Posterior cingulate gyrus (tissue), 11 donors: Measurements from ENCODE around the gene EPB41L5.
"Not testable (repeated sequence)": the region's sequence is repeated elsewhere in the genome, so short reads cannot be mapped to it uniquely, and the experiment has no call there.

Source experiments
- DNase-seq, 10 donors: peaks; one replicate each; pipeline versions ENCODE4 v3.0.0 to v3.0.0-alpha.2; 2020 to 2021; ENCODE audit warnings: mixed read lengths in 3 of 10
- intact Hi-C: fragments of 100-400 bp; cut with DNase I; formaldehyde crosslinking; loops from one replicate; pipeline ENCODE4 v1.15.1; 2023

EPB41L5 gene

DNA sequence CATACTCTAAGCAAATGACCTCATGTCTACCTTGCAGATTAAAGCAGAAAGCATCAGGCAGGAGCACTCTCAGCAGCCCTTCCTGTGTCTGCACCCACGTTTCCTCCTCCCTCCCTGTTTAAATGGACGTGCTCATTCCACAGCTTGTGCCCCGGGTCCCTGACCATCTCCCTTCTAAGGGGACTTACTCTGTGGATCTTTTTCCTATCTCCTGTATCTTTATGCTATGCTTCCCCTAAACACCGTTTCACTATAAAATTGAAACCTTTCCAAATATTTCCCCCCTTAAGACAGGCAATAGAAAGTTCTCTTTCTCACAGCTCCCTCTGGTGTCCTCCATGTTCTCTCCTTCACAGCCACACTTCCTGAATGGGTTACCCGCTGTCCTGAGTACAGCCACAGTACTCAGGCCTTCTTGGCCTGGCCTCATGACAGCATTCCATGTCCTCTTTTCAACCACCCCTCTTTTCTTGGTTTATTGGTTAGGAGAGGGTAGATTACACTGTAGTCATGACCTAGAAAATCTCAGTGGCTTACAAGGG lies 169.2 kb downstream of the EPB41L5 start:
- DNase-seq = no peak
- intact Hi-C loops = no loop called here

DNA sequence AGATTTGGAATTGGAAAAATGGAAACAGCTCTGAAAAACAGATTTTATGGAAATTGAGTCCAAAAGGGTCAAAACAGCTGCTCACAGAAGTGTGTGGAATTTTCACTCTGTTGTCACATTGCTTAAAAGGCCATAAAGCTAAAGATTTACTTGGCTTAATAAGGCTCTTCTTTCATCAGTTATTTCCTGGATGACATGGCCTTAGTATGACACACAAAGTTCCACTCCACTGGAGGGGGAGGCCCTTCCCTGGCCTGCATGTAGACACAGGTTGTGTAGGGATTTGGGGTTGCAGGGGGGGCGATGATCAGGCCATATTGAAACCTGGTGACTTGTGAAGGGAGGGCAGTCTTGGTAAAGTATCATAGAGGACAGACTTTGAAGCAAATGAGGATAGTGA lies 176.3 kb downstream of the EPB41L5 start:
- DNase-seq = no peak
- intact Hi-C loops = no loop called here

GRCh38 chr2:120192280-120192679 lies 179.4 kb downstream of the EPB41L5 start:
- intact Hi-C loops = no loop called here
- DNase-seq = no peak

DNA sequence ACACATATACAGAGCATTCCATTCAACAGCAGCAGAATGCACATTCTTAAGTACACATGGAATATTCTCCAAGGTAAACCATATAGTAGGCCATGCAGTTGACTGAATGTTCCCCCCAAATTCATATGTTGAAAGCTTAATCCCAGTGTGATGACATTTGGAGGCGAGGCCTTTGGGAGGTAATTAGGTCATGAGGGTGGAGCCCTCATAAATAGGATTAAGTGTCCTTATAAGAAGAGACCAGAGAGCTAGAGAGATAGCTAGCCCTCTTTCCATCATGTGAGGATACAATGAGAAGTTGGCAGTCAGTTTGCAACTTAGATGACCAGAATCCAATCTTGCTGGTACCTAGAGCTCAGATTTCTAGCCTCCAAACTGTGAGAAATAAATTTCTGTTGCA lies 182.7 kb downstream of the EPB41L5 start:
- intact Hi-C loops = no loop called here
- no peak for DNase-seq

GRCh38 chr2:120199817-120200459 lies 187.1 kb downstream of the EPB41L5 start:
- peak in 1 of 10 donors; percentile 55 for DNase-seq

DNA sequence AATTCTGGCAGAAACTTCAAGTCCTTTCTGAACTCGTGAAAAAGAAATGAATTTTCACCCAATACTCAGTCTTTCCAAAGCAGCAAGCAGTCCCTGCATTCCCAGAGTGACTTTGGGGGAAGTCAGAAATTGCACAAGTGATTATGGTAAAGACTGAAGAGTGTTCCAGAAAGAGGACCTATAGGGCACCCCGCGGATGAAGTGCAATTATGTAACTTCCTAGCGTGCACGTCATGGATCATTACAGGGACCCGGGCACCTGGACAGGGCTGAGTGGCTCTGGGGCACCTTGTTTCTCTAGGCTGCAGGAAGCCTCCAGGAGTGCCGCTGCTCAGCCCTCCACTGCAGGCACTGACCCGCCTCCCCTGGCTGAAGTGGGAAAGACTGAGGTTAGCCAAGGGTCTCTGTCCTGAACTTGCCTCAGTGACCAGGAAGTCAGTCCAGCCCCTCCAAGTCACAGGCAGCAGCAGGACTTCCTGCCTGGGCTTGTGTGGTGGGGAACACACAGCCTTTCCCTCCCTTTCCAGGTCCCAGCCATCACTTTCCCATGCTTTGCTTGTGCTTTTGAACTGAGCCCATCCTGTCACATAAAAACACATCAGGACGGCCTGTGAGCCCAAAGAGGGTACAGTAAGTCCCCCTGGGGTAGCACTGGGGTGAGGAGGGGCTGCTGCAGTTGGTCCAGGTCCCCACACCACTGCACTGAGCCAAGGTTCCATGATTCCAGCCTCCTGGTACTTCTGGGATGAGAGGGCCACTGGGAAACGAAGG lies 190.6 kb downstream of the EPB41L5 start:
- peak in 1 of 10 donors; percentile 79 for DNase-seq
- intact Hi-C loops = no loop called here

More at GRCh38 chr2:120199817-120200459, 187.1 kb downstream of the EPB41L5 start:
- intact Hi-C loops = not testable (repeated sequence)

GRCh38 chr2:120204022-120204405 lies 191.1 kb downstream of the EPB41L5 start:
- peak in 2 of 10 donors; percentile 19 to 53 for DNase-seq

DNA sequence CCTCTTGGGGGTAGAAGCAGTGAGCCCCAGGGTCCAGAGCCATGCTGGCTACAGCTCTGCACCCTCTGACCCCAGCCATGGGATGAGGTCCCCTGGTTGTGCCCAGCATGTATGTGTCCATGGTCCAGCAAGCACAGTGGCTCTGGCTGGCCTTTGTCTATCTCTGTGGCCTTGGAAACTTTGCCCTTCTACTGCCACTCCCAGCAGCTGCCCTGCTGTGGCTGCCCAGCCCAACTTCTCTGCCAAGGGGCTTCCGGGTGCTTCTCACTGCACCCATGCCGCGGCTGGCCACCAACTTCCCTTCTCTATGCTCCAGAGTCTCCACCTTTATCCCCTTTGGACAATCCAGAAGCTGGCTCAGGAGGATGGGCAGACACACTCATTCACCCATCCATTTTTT lies 191.5 kb downstream of the EPB41L5 start:
- DNase-seq = peak in 2 of 10 donors; percentile 19 to 35
- intact Hi-C loops = no loop called here

More at GRCh38 chr2:120204022-120204405, 191.1 kb downstream of the EPB41L5 start:
- intact Hi-C loops = no loop called here

DNA sequence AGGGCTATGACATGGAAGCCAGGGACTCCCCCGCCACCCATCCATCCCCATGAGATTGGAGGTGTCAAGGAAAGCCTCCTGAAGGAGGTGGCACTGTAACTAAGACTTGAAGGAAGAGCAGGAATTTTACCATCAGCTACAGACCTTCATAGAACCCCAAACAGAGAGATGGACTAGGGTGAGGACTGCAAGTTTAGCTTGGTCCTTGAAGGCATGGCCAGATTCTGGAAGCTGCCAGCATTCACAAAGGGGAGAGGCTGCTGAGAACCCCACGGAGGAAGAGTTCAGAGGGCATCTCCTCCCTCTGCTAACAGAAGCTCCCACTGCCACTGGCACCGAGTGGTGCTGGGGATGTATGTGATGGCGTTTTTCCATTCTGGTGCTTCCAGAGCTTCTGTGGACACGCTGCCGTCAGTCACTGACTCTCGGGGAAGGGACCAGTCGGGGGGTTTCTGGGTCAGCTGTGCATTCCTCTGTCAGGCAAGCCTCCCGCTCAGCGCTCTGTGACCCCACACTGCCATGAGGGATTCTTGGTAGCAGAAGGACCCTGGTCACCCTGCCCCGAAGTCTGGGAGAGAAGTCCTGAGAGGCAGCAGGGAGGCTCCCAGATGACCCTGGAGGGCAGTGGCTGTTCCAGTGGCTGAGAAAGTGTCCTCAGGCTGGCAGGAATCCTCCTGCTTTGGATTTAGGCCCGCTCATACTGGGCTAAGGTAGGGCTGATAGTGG lies 192.2 kb downstream of the EPB41L5 start:
- DNase-seq = peak in 2 of 10 donors; percentile 62 to 72
- intact Hi-C loops = no loop called here

GRCh38 chr2:120206022-120206581 lies 193.2 kb downstream of the EPB41L5 start:
- intact Hi-C loops = no loop called here

DNA sequence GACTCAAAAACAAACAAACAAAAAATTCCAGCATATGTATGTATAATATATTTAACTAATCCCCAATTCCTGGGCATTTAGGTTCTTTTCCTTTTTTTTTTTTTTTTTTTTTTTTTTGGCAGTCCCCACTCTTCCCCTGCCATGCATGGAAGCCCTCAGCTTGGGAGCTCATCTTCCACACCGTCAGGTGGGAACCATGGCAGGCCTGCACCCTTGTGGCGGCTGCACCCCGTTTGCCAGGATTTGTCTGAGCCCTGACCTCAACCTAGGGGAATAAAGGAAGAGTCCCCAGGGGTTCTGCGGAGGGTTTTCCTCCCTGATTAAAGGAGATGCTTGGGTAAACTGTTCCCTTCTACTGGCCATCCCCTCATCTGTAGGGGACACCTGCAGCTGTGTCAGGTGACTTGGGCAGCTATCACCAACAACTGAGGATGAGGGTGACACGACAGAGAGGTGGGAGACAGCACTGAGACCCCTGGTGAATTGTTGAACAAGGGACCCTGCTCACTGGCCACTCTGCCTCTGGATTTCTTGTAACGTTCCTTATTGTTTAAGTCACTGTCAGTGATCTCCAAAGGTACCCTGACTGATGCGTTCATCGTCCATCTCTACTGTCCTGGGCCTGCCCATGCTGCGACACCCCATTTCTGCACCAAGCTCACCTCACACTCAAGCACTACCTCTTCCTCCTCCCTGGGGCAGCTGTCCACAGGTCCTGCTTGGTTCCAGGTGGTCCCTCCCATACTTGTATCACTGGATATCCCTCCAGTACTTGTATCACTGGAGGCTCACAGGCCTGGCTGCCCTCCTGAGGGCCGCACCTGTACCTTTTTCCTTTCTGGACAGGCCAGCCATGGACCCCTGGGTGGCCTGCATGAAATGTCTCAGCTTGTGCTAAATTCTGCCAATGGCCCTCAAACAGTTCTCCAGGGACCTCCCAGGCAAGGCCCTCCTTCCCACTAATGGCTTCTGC lies 195.8 kb downstream of the EPB41L5 start:
- DNase-seq = peak in 1 of 10 donors; percentile 63
- intact Hi-C loops = no loop called here

More at GRCh38 chr2:120206022-120206581, 193.2 kb downstream of the EPB41L5 start:
- DNase-seq = peak in 2 of 10 donors; percentile 53 to 70

GRCh38 chr2:120209427-120210269 lies 196.8 kb downstream of the EPB41L5 start:
- intact Hi-C loops = no loop called here
- DNase-seq = peak in 1 of 10 donors; percentile 47

DNA sequence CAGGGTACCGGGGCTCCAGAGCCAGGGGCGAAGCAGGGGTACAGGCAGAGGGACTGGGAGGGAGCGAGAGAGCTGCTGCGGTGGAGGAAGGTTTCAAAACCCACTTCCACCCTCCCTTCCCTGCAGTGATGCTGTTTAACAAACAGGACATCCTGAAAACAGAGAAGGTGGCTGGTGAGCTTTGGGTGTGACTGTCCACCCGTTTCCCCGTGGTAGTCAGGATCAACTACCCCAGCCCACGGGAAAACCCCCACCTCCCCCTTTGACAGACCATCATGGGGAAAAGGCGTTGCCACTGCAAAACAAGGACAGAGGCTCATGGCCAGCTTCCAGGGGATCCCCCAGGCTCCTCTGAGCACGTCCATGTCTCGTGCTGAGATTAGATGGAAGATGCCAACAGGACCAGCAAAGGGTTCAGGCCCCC lies 197.4 kb downstream of the EPB41L5 start:
- intact Hi-C loops = no loop called here
- peak in 1 of 10 donors; percentile 15 for DNase-seq

GRCh38 chr2:120218181-120218580 lies 205.3 kb downstream of the EPB41L5 start:
- intact Hi-C loops = no loop called here
- peak in 1 of 10 donors; percentile 40 for DNase-seq

DNA sequence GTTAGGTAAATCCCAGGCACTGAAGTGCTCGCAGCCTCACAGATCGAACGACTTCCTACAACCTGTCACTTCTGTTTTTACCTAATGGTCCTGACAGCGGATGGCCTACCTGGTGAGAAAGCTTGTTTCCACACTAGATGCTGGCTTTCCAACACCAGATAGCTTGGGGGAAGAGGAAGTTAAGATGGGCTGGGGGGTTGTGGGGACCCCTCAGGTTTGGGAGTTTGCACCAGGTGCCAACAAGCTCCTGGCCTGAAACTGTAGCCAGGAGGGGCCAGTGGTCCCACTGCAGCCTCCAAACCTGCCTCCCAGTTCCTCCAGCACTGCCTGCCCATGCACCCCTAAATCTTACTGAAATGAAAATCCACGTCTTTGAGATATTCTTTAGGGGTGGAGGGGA lies 206.4 kb downstream of the EPB41L5 start:
- intact Hi-C loops = no loop called here
- DNase-seq = peak in 2 of 10 donors; percentile 11 to 27

DNA sequence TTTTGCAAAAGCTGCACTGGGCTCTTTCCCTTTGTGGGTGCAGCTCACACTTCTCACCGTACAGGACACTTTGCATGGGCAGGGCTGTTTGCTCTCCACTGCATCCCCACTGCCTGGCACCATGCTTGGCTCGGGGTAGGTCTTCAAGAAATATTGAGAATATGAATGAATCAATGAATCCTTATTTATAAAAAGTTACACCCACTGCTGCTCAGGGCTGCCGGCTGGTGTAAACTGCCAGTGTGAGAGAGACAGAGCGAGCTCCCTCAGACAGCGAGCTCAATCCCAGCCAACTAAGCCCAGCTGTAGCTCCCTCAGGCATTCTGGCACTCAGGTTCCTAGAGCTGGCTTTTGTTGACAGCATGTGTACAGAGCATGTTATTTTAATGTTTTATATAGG lies 206.9 kb downstream of the EPB41L5 start:
- intact Hi-C loops = no loop called here
- peak in 2 of 10 donors; percentile 58 to 70 for DNase-seq

- peak in 1 of 10 donors; percentile 10 for DNase-seq
- intact Hi-C loops = no loop called here
These were observed 207.9 kb downstream of the EPB41L5 start for GRCh38 chr2:120220756-120221155.

- peak in 1 of 10 donors; percentile 3 for DNase-seq
- intact Hi-C loops = no loop called here
These were observed 208.7 kb downstream of the EPB41L5 start for GRCh38 chr2:120221616-120222015.
